ENCODE data around the gene ETV3L.

The ETV3L gene

GRCh38 chr1:157099633-157100009, at the start of gene ETV3L:
TSS of gene ETV3L (minus strand) at chr1:157099808. CDS start at chr1:157099523, 285 bp downstream.
- no peak for DNase-seq (ENCODE audit: extremely low read depth, insufficient read length)
- no peak for TF ChIP-seq CTCF (IDR thresholded peaks at IDR 0.05; ENCODE audit: insufficient read depth, low read length, poor library complexity, severe bottlenecking)
- no peak within 1 kb of the TSS for H3K4me3 ChIP-seq (replicated peaks; ENCODE audit: low read depth, low read length)
- H3K36me3 ChIP-seq (ENCODE audit: control insufficient read depth, insufficient read depth, low read length), result no peaks in the 10 kb centered on the region
- no peaks in the 10 kb centered on the region for H3K27me3 ChIP-seq (replicated peaks; ENCODE audit: control insufficient read depth, insufficient read depth, low read length)

GRCh38 chr1:157147906-157148700, 48.5 kb upstream of the ETV3L start:
- H3K27me3 ChIP-seq (replicated peaks; ENCODE audit: control insufficient read depth, insufficient read depth, low read length), result no peaks in the 10 kb centered on the region
- DNase-seq (ENCODE audit: extremely low read depth, insufficient read length), result no peak
- no peaks in the 10 kb centered on the region for H3K36me3 ChIP-seq (ENCODE audit: control insufficient read depth, insufficient read depth, low read length)
- TF ChIP-seq CTCF (IDR thresholded peaks at IDR 0.05; ENCODE audit: insufficient read depth, low read length, poor library complexity, severe bottlenecking), result no peak
- no peak overlapping the region for H3K4me3 ChIP-seq (replicated peaks; ENCODE audit: low read depth, low read length)

DNA sequence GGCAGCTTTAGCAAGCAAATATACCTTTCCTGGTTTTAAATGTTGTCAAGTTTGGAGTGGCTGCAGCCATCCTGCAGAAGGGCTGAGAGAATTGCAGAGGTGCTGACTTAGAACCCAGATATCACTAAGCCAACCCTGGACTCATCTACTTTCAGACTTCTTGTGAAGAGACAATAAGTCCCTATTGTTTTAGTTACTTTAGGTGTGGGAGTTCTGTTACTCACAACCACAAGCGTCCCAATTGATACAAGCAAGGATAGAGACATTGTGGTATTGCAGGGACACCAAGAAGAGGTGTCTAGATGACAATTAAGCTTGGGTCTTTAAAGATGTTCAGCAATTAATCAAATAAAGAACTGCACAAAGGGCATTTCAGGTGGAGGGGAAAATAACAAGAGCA, 47.4 kb upstream of the ETV3L start:
- no peaks in the 10 kb centered on the region for H3K27me3 ChIP-seq (replicated peaks; ENCODE audit: control insufficient read depth, insufficient read depth, low read length)
- DNase-seq (ENCODE audit: extremely low read depth, insufficient read length), result no peak
- TF ChIP-seq CTCF (IDR thresholded peaks at IDR 0.05; ENCODE audit: insufficient read depth, low read length, poor library complexity, severe bottlenecking), result no peak
- no peak overlapping the region for H3K4me3 ChIP-seq (replicated peaks; ENCODE audit: low read depth, low read length)
- no peaks in the 10 kb centered on the region for H3K36me3 ChIP-seq (ENCODE audit: control insufficient read depth, insufficient read depth, low read length)

DNA sequence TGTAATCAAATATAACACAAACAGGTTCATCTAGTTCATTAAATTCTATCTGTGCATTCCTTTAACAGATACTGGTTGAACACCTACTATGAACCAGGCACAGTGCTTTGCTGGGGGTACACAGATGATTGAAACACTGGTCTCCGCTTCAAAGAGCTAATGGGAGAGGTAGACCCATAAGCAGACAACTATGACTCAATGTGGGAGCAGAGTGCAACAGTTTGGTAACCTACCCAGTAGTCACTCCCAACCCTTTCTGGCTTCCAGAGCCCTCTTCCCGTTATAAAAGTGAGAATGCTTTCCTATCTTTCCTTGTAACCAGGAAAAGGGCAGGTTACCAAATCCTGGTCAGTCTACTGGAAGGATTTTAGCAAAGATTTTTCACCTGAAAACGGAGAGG, 46.6 kb upstream of the ETV3L start:
- H3K27me3 ChIP-seq (replicated peaks; ENCODE audit: control insufficient read depth, insufficient read depth, low read length), result no peaks in the 10 kb centered on the region
- no peak overlapping the region for H3K4me3 ChIP-seq (replicated peaks; ENCODE audit: low read depth, low read length)
- no peak for TF ChIP-seq CTCF (IDR thresholded peaks at IDR 0.05; ENCODE audit: insufficient read depth, low read length, poor library complexity, severe bottlenecking)
- H3K36me3 ChIP-seq (ENCODE audit: control insufficient read depth, insufficient read depth, low read length), result no peaks in the 10 kb centered on the region
- no peak for DNase-seq (ENCODE audit: extremely low read depth, insufficient read length)

- no peak for TF ChIP-seq CTCF (IDR thresholded peaks at IDR 0.05; ENCODE audit: insufficient read depth, low read length, poor library complexity, severe bottlenecking)
- no peaks in the 10 kb centered on the region for H3K36me3 ChIP-seq (ENCODE audit: control insufficient read depth, insufficient read depth, low read length)
- no peaks in the 10 kb centered on the region for H3K27me3 ChIP-seq (replicated peaks; ENCODE audit: control insufficient read depth, insufficient read depth, low read length)
- no peak overlapping the region for H3K4me3 ChIP-seq (replicated peaks; ENCODE audit: low read depth, low read length)
- DNase-seq (ENCODE audit: extremely low read depth, insufficient read length), result no peak
Measured at GRCh38 chr1:157145076-157145475, 45.5 kb upstream of the ETV3L start.
